Endothelial cell (in vitro differentiated cells): ENCODE results near the gene ELOVL2. TPM values are rescaled to one million over a fixed set of nuclear protein-coding genes. Genes with fewer than 3 reads are reported as not detected.

Experiments used
- DNase-seq: peaks from one replicate; pipeline ENCODE4 v3.0.0; 2021; ENCODE audit warnings: low spot score
- H3K27ac Mint-ChIP-seq: one replicate; pipeline ENCODE4 v1.8.0; 2021; ENCODE audit warnings: mixed read lengths, inconsistent platforms; ENCODE audit not compliant: unreplicated experiment
- H3K27me3 Mint-ChIP-seq: one replicate; pipeline ENCODE4 v1.8.0; 2021; ENCODE audit warnings: mild to moderate bottlenecking, moderate library complexity, mixed read lengths, inconsistent platforms; ENCODE audit not compliant: unreplicated experiment
- H3K36me3 Mint-ChIP-seq: one replicate; pipeline ENCODE4 v1.8.0; 2021; ENCODE audit warnings: mild to moderate bottlenecking, low read depth, mixed read lengths, inconsistent platforms; ENCODE audit not compliant: unreplicated experiment
- H3K4me1 Mint-ChIP-seq: one replicate; pipeline ENCODE4 v1.8.0; 2021; ENCODE audit warnings: mild to moderate bottlenecking, mixed read lengths, inconsistent platforms; ENCODE audit not compliant: unreplicated experiment
- H3K4me3 Mint-ChIP-seq: one replicate; pipeline ENCODE4 v1.8.0; 2021; ENCODE audit warnings: mild to moderate bottlenecking, mixed read lengths, inconsistent platforms; ENCODE audit not compliant: unreplicated experiment
- H3K9me3 Mint-ChIP-seq: one replicate; pipeline ENCODE4 v1.8.0; 2021; ENCODE audit warnings: mixed read lengths, inconsistent platforms; ENCODE audit not compliant: unreplicated experiment
- total RNA-seq: library from RNA; stranded (reverse); fragmentation: NEBNext Ultra II Directional; extraction: Animal tissue kit (Norgen Biotek cat#: 25700); gene quantifications from one replicate; pipeline ENCODE4 v1.2.1, GENCODE V29; 2021; ENCODE audit not compliant: unreplicated experiment
- TF ChIP-seq, protein P1 (sequence below): fragments of 200-600 bp; sonication (generic); IDR thresholded peaks from one replicate; pipeline ENCODE4 v1.5.0; 2021; ENCODE audit warnings: antibody characterized with exemption; ENCODE audit not compliant: unreplicated experiment

Gene ELOVL2
- total RNA-seq, 1 donor from 2014 or later, result 0.31 TPM

DNA sequence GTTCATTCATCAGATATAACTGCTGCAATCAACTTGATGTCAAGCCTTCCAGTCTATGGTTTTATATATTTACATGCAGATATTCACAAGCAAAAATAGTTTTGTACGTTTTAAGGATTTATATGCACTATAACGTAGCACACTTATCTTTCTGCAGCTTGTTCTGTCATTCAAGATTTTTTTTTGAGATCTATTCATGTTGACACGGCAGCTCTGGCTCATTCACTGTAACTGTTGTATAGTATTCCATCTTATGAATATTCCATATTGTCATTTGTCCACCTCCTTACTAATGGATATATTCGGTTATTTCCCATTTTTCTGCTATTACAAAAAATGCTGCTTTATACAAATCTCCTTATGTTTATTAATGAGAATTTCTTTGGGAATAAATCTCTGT lies 13.2 kb downstream of the ELOVL2 start:
- TF ChIP-seq, protein P1, sequence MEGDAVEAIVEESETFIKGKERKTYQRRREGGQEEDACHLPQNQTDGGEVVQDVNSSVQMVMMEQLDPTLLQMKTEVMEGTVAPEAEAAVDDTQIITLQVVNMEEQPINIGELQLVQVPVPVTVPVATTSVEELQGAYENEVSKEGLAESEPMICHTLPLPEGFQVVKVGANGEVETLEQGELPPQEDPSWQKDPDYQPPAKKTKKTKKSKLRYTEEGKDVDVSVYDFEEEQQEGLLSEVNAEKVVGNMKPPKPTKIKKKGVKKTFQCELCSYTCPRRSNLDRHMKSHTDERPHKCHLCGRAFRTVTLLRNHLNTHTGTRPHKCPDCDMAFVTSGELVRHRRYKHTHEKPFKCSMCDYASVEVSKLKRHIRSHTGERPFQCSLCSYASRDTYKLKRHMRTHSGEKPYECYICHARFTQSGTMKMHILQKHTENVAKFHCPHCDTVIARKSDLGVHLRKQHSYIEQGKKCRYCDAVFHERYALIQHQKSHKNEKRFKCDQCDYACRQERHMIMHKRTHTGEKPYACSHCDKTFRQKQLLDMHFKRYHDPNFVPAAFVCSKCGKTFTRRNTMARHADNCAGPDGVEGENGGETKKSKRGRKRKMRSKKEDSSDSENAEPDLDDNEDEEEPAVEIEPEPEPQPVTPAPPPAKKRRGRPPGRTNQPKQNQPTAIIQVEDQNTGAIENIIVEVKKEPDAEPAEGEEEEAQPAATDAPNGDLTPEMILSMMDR, result no peak
- Mint-ChIP-seq H3K27ac (no peak overlapping the region), H3K9me3 (no peaks in the 10 kb centered on the region), H3K36me3 (no peaks in the 10 kb centered on the region), H3K4me1 (peaks cover 6% of the 10 kb centered on the region), H3K4me3 (no peak overlapping the region), H3K27me3 (no peaks in the 10 kb centered on the region)
- DNase-seq, result no peak

DNA sequence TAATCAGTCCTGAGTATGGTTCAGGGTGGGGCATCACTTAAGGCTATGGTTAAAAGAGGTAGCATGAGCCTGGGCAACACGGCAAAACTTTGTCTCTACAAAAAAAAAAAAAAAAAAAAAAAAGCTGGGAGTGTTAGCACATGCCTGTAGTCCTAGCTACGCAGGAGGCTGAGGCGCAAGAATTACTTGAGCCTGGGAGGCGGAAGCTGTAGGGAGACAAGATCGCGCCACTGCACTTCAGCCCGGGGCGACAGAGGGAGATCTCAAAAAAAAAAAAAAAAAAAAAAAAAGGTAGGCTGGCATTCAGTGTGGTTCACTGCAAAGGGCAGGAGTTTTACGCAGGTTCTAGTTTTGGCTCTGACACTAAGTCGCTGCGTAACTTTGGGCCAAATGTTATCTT lies 15.1 kb downstream of the ELOVL2 start:
- Mint-ChIP-seq H3K9me3 (no peaks in the 10 kb centered on the region), H3K36me3 (no peaks in the 10 kb centered on the region), H3K4me1 (peaks cover 8% of the 10 kb centered on the region), H3K4me3 (no peak overlapping the region), H3K27me3 (no peaks in the 10 kb centered on the region), H3K27ac (no peak overlapping the region)
- DNase-seq, result no peak
- TF ChIP-seq, protein P1, result no peak

DNA sequence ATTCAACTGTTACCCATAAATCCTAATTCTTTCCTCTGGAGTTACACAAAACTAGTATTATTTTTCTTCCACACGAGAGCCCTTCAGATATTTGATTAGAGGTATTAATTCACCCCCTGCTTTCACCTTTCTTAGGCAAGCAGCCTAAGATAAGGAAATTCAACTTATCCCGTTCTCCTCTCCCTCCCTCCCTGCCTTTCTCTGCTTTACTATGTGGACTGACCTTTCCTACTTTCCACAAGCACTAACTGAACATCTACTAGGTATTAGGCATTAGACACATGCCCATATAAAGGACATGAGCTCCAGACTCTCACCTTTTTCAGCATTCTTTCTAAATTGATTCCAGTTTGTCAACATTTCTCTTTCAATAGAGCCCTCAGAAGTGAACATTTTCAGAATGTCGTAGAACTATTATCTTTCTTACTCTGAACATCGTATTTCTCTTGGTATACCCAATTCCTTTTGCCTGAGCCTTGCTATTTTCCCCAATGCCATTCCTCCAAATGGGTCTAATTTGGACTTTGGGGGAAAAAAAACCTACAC lies 16.5 kb downstream of the ELOVL2 start:
- no peak for DNase-seq
- H3K27ac Mint-ChIP-seq, result no peak overlapping the region
- no peaks in the 10 kb centered on the region for H3K36me3 Mint-ChIP-seq
- no peaks in the 10 kb centered on the region for H3K27me3 Mint-ChIP-seq
- H3K9me3 Mint-ChIP-seq, result no peaks in the 10 kb centered on the region
- TF ChIP-seq, protein P1, result no peak
- no peak overlapping the region for H3K4me3 Mint-ChIP-seq
- peaks cover 8% of the 10 kb centered on the region for H3K4me1 Mint-ChIP-seq

DNA sequence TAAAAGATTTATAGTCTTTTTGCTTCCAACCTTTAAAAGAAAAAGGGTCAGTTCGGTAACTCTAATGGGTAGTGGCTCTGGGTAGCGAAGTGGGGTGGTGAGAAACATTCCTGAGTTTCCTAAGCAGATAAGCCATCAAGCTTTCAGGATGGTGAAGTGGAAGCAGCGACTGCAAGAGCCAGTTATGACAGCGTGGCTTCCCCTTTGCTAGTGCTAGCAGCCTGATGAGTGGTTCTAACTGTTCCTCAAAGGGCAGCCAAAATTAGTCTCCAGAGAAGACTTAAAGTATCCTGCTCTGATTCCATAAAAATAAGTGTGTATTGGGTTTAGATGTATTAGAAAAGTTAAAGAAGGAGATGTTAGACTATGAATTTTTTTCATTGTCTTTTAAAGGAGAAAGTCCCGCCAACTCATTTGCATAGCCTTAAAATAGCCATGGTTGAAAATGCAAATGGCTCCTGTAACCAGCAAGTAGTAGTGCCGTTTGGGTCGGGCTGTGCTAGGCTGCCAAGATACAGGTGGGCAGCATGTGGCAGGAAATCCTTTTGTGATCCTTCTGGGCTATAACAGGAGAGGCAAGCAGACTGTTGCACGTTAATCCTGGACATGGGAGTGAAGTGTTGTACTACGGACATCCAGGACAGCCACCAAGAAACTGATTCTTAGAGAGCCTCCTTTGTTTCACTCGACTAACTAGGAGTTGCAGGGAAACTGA lies 18.0 kb downstream of the ELOVL2 start:
- no peaks in the 10 kb centered on the region for H3K9me3 Mint-ChIP-seq
- peak overlapping the region; percentile 44 for H3K4me3 Mint-ChIP-seq
- no peaks in the 10 kb centered on the region for H3K27me3 Mint-ChIP-seq
- peaks cover 10% of the 10 kb centered on the region for H3K4me1 Mint-ChIP-seq
- H3K27ac Mint-ChIP-seq, result no peak overlapping the region
- TF ChIP-seq, protein P1, result no peak
- DNase-seq, result no peak
- no peaks in the 10 kb centered on the region for H3K36me3 Mint-ChIP-seq

DNA sequence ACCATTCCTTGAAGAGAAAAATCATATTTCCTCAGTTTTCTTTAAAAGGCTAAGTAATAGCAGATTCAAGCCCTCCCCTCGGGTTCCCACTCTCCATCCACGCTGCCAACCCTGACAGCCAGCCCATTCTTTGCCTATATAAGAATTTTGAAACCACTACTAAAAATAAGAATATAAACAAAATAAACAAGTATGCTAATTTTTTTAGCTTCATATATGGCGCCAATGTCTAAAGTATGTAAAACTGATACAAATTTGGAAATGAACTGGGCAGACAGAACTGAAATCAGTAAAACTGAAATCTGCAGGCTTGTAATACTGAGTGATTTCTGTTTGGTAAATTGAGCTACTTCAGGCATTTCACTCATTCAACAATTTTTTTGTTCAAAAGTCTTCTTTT lies 19.0 kb downstream of the ELOVL2 start:
- Mint-ChIP-seq H3K4me3 (no peak overlapping the region), H3K27ac (no peak overlapping the region), H3K36me3 (no peaks in the 10 kb centered on the region), H3K27me3 (no peaks in the 10 kb centered on the region), H3K4me1 (peaks cover 11% of the 10 kb centered on the region), H3K9me3 (no peaks in the 10 kb centered on the region)
- DNase-seq, result no peak
- TF ChIP-seq, protein P1, result no peak
